ACC112 (cell line): ENCODE data around the gene CRADD.

Experiments
- H2AFZ ChIP-seq: fragments of 200-600 bp; sonication (generic); one replicate; pipeline ENCODE4 v1.6.0; 2017; ENCODE audit warnings: antibody characterized with exemption, low read length; ENCODE audit not compliant: unreplicated experiment
- H3K27ac ChIP-seq: fragments of 200-600 bp; sonication (generic); 2 replicates; pipeline ENCODE4 v1.5.1; 2014; ENCODE audit warnings: low read depth, mild to moderate bottlenecking, antibody characterized with exemption, low read length, moderate library complexity
- H3K27me3 ChIP-seq: fragments of 200-600 bp; sonication (generic); 2 replicates; pipeline ENCODE4 v1.6.1; 2014; ENCODE audit warnings: mild to moderate bottlenecking, antibody characterized with exemption, low read length, moderate library complexity, mixed read lengths; ENCODE audit not compliant: insufficient read depth
- H3K36me3 ChIP-seq: fragments of 200-600 bp; sonication (generic); 2 replicates; pipeline ENCODE4 v1.6.1; 2016; ENCODE audit warnings: mild to moderate bottlenecking, antibody characterized with exemption, low read length, moderate library complexity, mixed read lengths; ENCODE audit not compliant: insufficient read depth
- H3K4me1 ChIP-seq: fragments of 200-600 bp; sonication (generic); one replicate; pipeline ENCODE4 v1.6.1; 2016; ENCODE audit warnings: low read length, mixed read lengths; ENCODE audit not compliant: insufficient read depth, unreplicated experiment, control insufficient read depth
- H3K4me3 ChIP-seq: fragments of 200-600 bp; sonication (generic); 2 replicates; pipeline ENCODE4 v1.5.1; 2014; ENCODE audit warnings: mild to moderate bottlenecking, low read depth, low read length
- H3K79me2 ChIP-seq: fragments of 200-600 bp; sonication (generic); one replicate; pipeline ENCODE4 v1.6.0; 2016; ENCODE audit warnings: low read length; ENCODE audit not compliant: control insufficient read depth, unreplicated experiment, insufficient read depth

CRADD gene

GRCh38 chr12:93938931-93939330 lies 261.8 kb downstream of the CRADD start:
- no peak overlapping the region for H2AFZ ChIP-seq

GRCh38 chr12:93939641-93940325 lies 262.6 kb downstream of the CRADD start:
- H3K27me3 ChIP-seq = no peaks in the 10 kb centered on the region

More at GRCh38 chr12:93938931-93939330, 261.8 kb downstream of the CRADD start:
- Histone ChIP-seq H3K4me3 (no peak overlapping the region), H3K27me3 (no peaks in the 10 kb centered on the region), H3K4me1 (no peaks in the 10 kb centered on the region), H3K36me3 (no peaks in the 10 kb centered on the region), H3K79me2 (no peaks in the 10 kb centered on the region), H3K27ac (no peak overlapping the region)

GRCh38 chr12:93943780-93944179 lies 266.6 kb downstream of the CRADD start:
- Histone ChIP-seq H2AFZ (no peak overlapping the region), H3K79me2 (no peaks in the 10 kb centered on the region), H3K27me3 (no peaks in the 10 kb centered on the region), H3K27ac (no peak overlapping the region), H3K4me1 (peaks cover 6% of the 10 kb centered on the region), H3K4me3 (no peak overlapping the region), H3K36me3 (no peaks in the 10 kb centered on the region)

More at GRCh38 chr12:93939641-93940325, 262.6 kb downstream of the CRADD start:
- Histone ChIP-seq H2AFZ (no peak overlapping the region), H3K4me3 (no peak overlapping the region), H3K4me1 (no peaks in the 10 kb centered on the region), H3K27ac (no peak overlapping the region), H3K36me3 (no peaks in the 10 kb centered on the region), H3K79me2 (no peaks in the 10 kb centered on the region)

- Histone ChIP-seq H3K4me1 (peaks cover 6% of the 10 kb centered on the region), H3K27me3 (no peaks in the 10 kb centered on the region), H3K27ac (no peak overlapping the region), H3K79me2 (no peaks in the 10 kb centered on the region), H3K4me3 (no peak overlapping the region), H2AFZ (no peak overlapping the region), H3K36me3 (no peaks in the 10 kb centered on the region)
These were observed 267.0 kb downstream of the CRADD start for GRCh38 chr12:93944201-93944600.
